NCI-H1930 (cell line): Measurements from ENCODE around the gene PITPNM1.

ENCODE experiments used
- DNase-seq, 2 experiments: peaks; one replicate each; lab custom pipeline; 2025; lab: John Stamatoyannopoulos, UW

Gene PITPNM1

DNA sequence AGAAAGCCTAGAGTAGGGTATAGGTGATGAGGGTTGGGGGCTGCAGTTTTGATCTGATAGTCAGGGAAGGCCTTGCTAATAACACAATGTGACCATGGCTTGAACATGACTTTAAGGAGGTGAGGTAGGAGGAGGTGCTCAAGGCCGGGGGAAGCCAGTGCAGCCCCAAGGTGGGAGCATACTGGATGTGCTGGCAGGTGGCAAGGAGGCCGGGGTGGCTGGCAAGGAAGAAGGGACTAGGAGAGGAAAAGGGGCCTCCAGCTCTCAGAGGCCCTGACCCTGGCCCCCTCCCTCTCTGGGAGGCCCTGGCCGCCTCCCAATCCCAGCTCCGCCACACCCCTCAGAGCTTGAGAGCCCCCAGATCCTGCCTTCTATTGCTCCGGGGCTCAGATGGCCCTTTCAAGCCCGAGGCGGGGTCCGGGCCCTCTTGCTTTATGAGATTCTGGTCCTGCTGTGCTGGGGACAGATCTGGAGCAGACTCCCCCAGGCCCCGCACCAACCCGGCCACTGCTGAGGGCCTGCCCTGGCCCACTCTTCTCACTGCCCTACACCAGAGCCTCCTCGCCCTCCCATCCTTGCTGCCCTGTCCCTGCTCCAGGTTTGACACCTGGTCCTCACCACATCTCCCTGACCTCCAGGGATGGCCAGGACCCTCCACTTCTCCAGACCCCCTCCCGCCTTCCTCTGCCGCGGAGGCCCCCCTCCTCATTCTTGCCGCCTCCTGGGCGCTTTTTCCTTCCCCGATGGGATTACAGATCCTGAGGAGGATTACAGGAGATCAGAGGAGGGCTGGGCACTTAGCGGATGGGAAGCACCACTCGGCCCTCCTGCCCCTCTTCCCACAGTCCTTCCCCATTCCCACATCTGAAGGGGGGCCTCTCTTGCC lies 1.8 kb downstream of the PITPNM1 start:
- DNase-seq: no peak

DNA sequence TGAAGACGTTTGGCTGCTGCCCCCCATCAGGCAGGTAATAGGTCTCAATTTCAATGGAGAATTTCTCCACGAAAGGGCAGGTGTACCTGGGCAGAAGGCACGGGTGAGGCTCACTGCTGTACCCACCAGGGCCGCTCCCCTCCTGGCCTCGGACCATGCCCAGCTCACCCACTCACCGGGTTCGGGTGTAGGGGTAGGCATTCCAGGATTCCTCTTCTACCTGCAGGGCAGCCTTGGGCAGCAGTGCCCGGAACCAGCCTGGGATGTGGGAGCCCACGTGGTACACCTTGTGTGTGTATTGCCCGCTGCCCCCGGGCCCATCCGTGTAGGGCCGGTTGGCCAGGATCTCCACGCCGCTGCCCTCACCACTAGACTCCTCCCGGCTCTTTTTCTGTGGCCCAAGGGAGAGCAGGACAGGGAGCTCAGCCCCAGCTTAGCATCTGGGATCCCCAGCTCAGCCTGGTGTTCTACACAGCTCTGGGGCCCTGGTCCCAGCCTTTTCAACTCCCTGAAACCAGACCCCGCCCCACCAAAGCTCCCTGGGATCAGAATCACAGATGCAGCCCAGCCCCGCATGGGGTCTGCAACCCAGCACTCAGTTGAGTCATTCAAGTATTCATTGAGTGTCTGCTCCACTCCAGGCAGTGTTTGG lies 2.7 kb downstream of the PITPNM1 start:
- DNase-seq: no peak

DNA sequence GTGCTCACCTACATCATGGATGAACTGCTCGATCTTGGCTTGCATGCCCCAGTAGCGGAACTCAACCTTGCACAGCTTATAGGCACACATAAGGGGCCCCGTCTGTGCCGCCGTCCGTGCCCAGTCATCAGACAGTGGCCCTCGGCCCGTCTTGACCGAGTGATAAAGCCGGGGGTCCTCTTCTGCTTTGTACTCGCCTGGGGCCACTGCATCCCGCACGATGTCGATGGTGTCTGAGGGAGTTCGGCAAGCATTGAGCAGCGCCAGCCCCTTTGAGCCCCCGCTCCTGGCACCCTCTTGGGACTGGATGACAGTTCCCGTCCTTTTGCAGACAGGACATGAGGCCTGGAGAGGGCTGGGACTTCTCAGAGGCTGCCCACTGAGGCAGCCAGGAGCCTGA lies 3.3 kb downstream of the PITPNM1 start:
- no peak for DNase-seq

DNA sequence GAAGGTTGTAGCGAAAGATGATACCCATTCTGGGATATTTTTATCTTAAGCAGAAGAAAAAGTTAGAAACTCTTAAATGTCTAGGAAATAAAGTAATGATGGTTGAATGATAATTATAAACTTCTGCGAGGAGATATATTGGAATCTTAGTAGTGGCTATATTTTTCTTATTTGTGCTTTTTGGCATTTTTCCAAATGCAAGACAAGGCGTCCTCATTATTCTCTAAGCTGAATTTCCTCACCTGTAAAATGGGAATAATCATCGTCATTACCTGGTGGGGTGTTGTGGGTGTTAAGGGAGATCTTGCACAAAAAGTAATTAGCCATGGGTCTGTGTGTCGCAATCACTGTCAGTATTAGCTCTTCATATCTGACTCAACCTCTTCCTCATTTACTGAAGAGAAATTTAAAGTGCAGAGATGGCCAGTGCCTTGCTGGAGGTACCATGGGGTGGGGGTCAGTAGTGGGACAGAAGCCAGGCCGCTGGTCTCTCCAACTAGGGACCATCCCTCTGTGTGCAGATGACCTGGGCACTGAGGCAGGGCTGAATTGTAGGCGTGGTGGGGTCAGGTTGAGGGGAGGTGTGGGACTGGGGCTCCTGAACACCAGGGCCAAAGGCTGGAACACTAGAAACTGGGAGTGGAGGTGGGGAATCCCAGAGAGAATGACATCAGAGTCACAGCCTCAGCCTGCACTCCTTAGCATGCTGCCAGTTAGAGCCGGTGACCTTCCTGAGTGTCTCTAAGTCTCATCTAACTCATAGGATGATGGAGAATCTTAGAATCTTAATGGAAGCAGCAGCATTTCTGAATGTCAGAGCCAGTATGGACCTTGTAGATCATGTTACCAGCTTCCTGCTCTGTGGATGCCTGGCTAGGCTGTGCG lies 4.1 kb downstream of the PITPNM1 start:
- no peak for DNase-seq

DNA sequence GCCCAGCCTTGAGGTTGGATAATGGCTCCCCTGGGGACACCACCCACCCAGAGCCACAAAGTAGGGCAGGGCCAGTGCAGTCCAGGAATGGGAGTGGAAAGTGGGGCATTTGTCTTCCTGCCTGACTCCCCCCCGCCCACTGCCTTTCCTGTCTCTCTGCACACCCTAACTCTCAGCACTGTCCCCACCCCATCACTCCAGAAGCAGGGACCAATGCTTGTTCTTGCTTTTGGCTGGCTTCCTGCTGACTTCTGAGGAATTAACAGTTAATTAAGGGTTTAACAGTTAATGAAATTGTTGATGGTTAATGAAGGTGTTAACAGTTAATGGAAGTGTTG lies 4.7 kb downstream of the PITPNM1 start:
- no peak for DNase-seq

DNA sequence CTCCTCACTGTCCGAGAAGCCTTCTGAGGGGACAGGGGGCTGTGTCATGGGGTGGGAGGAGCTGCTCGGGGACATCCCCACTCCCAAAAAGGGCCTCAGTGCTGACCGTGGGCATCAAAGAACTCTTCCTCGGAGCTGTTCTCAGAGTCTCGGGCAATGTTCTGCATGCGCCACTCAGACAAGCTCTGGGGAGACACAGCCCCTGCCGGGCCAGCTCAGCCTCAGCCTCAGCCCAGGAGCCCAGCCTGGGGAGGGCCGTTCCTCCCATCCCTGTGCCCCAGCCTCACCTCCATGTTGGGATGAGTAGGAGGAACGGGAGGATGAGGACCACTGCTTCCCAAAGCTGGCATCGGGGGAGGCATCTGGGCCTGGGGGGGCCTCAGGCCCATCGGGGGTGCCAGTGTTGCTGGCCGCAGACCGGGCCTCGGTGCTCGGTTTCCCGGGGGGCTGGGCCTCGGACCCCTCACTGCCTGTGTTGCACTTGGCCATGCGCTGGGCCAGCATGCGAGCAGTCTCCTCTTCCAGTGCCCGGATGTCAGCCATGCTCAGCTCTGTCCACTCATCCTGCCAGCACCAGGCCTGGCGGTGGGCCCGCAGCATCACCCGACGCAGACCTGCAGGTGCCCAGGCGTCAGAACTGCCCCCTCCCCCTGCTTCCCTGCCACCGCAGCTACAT lies 5.2 kb downstream of the PITPNM1 start:
- no peak for DNase-seq

DNA sequence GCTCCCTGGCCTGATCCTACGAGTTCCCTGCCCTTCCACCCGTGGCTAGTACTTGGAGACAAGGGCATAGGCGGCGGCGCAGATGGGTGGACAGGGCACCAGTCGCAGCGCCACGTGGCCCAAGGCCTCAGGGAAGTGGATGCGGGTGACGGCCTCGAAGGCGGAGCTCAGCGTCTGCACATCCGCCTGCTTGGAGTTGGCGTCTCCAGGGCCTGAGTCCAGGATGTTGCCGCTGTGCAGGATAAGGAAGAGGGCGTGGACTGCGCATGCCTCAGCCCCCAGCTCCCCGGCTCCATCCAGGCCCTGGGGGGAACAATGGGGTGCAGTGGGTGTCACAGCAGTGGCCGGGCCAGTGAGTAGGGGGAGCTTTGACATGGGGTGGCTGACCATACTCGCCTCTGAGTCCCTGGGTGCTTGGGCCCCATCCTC lies 6.6 kb downstream of the PITPNM1 start:
- DNase-seq: no peak

DNA sequence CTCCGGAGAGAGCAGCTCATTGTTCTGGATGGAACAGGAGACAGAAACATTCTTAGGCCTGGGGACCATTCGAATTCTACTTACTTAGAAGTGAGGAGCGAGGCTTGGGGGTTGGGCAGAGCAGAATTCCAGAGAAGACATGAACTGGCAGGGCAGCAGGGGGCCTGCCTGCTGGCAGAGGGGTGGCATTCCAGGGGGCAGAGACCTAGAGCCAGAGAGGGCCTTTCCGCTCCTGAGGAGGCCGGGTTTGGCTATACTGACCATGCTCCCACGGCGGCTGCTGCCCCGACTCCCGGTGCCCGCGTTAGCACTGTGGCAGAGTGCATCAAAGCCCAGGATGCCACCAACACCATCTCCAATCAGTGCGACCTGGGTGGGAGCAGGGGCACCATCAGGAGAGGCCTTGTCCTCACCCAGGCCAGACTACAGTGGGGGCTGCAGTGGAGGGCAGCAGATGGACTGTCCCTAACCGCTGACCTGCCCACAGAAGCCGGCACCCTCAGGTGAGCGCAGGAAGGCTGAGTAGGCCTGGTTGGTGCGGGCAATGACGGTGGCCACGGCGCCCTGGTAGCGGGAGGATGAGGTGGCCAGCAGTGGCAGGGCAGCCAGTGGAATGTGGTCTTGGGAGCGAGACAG lies 7.4 kb downstream of the PITPNM1 start:
- no peak for DNase-seq

DNA sequence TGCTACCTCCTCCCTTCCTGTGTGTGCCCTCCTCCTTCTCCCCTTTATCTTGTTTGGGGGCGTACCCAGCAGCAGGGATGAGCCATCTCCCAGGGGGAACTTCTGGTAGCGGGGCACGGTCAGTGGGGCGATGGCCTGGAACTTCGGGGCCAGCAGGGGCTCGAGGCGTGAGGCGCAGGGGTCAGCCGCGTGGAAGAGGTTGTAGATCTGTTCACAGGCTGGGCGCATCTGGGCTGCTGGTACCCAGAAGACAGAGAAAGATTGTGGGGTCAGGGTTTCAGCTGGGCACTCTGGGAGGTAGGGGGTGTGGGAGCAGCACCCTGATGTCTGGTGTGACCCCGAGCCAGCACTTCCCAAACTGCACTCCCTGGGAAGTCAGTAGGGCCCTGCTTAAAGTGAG lies 9.1 kb downstream of the PITPNM1 start:
- no peak for DNase-seq

DNA sequence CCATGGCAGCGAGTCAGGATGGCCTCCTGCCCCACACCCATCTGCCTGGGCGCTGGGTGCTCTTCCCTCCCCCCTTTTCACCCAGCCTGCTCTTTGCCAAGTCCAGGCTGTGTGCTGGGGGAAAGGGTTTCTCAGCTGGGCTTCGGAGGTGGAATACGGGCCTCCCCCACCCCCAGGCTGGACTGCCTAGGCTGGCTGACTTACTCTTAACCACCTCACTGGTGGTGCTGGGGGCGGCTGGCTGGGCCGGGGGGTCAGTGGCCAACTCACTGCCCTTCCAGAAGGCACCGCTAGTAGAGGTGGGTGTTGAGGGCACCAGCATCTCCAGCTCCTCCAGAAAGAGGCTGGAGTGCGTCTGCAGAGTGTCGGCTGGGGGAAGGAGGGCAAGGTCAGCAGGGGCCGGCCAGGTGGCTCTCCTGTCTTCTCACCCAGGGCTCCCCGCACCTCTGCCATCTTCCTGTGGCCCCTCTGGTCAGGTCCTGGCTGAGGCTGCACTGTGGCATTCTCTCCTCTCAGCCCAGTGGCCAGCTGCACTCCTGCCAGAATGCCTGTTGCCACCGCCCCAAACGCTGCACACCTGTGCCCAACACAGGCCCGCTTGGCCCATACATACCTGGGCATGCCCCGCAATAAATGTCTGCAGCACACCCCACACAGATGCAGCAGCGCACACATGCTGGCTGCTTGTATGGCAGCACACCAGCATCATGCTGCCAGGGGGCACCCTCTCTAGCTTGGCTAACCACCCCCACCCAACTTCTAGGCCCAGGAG lies 9.7 kb downstream of the PITPNM1 start:
- no peak for DNase-seq

DNA sequence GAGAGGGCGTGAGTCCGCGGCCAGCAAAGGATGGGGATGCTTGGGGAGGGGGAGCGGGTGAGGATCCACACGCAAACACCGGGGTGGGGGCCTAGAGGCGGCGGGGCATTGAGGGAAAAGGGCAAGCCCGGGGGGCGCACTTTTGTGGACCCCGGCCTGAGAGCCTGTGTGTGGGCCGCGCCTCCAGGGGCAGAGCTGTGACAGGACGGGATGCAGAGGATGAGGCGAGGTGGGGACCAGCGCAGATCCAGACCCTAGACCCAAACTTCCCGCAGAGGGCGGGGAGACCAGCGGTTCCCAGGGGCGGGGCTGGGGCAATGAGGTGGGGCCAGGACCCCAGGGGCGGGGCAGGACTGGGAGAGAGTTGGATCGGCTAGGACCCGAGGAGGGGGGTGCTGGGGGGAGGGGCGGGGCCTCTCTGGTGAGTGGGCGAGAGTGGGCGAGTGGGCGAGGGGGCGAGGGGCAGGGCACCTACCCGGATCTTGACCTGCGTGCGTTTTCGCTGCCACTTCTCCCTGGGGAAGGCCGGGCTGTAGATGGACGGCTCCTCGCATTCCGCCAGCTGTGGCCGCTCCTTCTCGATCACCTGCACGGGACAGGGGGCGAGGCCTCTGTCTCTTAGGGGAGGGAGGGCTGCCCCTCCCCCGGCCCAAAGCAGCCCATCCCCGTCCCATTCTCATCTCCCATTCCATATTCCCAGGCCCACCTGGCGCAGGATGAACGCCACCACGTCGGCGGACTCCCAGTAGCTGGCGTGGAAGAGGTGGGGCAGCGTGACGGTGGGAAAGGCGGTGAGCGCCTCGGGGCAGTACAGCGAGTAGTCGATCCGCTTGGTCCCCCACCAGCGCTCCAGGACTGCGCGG lies 10.6 kb downstream of the PITPNM1 start:
- no peak for DNase-seq

DNA sequence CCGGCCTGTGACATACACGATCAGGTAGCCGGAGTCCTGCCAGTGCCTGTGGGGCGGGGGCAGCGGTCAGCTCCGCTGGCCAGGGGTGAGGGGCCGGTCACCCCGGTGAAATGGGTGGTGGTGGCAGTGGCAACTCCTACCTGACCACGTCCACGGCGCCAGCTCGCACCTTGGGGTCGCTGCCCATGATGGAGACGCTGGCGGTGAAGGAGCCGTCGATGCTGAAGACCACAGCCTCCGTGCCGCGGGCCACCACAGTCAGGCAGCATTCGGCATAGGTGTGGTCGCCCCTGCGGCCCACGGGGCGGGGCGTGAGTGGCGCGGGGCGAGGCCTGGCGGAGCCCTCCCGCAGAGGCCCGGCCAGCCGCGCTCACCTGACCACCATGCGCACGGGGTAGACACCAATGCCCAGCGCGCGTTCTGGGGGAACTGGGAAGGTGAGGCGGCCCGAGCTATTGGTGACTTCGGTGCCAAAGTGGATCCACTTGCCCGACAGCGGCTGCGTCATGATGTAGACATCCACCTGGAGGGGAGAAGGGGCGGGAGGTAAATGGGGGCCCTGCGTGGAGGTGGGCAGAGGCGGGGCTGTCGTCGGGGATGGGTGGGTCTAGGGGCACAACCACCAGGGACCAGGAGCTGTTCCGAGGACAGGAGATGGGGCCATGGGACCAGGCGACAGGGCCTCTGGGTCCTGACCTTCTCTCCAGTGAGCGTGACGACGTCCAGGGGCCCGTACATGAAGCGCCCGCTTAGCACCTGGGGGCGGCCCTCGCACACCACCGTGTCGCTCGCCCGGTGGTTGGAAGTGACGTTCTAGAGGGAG lies 11.4 kb downstream of the PITPNM1 start:
- no peak for DNase-seq

DNA sequence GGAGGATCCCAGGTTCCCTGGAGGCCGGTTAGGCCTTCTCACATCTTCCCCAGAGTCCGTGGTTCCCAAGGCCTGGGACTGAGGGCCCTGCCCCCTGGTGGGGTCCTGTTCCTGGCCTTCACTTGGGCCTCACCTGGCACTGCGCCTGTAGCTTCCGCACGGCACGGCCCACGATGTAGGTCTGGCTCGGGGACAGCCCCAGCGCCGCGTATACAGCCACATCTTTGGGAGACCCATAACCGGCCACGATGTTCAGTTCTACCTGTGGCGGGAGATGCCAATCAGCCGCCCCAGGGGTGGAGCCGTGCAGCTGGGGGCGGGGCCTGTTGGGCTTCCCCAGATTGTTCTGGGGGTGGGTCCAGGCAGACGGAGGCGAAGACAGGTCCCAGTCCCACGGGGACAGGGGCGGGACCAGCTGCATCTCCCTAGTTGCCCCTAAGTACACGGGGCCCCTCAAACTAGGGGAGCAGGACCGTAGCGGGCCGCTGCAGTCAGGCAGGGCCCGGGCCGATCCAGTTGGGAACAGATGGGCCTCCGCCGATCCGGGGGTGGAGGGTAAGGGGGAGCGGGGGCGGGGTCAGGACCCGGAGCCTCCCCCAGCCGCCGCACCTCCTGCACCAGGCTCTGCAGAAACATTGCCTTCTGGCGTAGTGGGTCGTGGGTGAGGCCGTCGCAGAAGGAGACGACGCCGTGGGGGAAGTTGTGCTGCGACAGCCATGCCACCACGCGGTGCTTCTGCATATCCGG lies 12.2 kb downstream of the PITPNM1 start:
- no peak for DNase-seq

DNA sequence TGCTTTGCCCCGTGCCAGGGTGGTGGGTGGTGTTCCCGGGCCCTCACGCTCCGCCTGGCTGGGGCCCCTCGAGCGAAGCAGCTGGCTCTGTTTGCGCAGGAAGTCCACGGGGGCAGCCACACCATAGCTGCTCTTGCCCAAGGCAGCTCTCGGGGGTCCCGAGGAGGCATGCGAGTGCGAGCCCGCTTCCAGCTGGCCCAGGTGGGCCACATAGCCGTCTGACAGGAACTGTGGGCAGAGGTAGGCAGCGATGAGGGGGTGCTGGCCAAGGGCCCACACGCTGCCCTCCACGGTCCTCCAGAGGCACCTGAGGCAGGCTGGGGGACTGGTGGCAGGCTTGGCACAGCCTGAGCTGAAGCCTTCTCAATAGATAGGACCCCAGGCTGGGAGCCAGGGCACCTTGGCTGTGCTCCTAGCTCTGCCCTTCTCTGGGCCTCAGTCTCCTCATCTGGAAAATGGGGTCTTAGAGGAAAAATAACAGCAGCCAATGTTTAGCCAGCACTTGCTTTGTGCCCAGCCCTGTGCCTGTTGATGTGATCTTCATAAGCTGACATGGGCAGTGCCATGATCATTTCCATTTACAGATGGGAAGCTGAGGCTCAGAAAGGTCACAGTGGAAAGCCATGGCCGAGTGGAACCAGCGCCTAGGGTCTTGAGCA lies 13.0 kb downstream of the PITPNM1 start:
- no peak for DNase-seq

DNA sequence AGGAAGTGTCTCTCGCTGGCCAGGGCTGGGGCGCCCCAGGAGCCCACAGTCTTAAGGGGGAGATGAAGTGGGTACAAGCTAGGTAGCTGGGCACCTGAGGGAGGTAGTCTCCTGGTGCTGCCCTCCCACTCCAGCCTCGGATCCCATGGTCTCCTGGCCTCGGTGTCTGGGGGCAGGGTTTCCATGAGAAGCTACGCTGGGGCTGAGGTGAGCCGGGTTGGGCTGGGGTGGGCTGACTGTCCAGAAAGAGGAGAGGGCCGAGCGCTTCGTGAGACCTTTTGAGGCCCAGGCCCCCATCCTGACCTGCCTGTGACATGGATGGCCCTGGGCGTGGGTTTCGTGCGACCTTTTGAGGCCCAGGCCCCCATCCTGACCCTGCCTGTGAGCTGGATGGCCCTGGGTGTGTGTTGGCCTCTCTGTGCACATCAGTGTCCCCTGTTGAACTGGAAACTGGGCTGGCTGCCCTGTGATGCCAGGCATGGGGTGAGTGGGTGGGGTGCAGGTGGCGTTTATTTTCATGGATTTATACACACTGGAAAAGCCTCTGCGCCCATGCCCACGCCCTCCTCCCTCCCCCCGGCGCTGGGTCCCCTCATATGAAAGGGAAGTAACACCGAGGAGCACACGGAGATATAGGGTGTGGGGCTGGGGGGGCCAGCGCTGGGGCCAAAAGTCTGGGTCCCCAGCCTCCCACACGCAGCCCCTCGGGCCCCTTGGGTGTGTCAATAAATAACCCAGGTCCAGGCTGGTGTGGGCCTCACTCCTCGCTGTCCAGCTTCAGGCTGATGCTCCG lies 13.7 kb downstream of the PITPNM1 start:
- no peak for DNase-seq

DNA sequence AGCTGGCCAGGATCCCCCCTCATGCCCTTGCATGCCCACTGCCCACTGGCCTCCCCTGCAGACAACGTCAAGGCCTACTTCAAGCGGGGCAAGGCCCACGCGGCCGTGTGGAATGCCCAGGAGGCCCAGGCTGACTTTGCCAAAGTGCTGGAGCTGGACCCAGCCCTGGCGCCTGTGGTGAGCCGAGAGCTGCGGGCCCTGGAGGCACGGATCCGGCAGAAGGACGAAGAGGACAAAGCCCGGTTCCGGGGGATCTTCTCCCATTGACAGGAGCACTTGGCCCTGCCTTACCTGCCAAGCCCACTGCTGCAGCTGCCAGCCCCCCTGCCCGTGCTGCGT lies 14.5 kb downstream of the PITPNM1 start:
- DNase-seq: no peak
